HCT116 (cell line): ENCODE data around the gene SEC14L6. TPM values are rescaled to one million over a fixed set of nuclear protein-coding genes. Genes with fewer than 3 reads are reported as not detected.

Experiments used
- ATAC-seq: fragments of 200-7000 bp; cut with Tn5 transposase; 2 replicates; pipeline ENCODE4 v1.9.1; 2020; ENCODE audit warnings: mild to moderate bottlenecking, moderate library complexity
- BruUV-seq: library from RNA; stranded (reverse); fragments of 400-500 nt; replicated peaks from 2 replicates; lab custom pipeline; 2021; lab: Mats Ljungman, UMichigan
- CTCF ChIA-PET: fragments of 300-600 bp; sonication (Branson Sonifier 250); formaldehyde crosslinking; loops from one replicate; lab custom pipeline; 2021; ENCODE audit warnings: antibody characterized with exemption; lab: Charles Lee
- POLR2A ChIA-PET: fragments of 300-600, 350-600 bp; sonication (Branson Sonifier 250); formaldehyde crosslinking; loops from one replicate; lab custom pipeline; 2021; ENCODE audit warnings: antibody characterized with exemption; lab: Charles Lee
- RAD21 ChIA-PET, 2 experiments: fragments of 300-600 bp; sonication (Branson Sonifier 250); formaldehyde crosslinking; loops; one replicate each; lab custom pipeline; 2023; ENCODE audit warnings: low total read pairs in 2 of 2; ENCODE audit not compliant: uncharacterized antibody in 2 of 2, unreplicated experiment in 2 of 2, low non-redundant PET in 1 of 2; lab: Charles Lee
- DNase-seq: peaks from one replicate; pipeline ENCODE4 v3.0.0-alpha.2; 2010; ENCODE audit warnings: low read depth, low spot score
- H2AFZ ChIP-seq: fragments of 200-600 bp; shearing (Covaris generic), sonication (generic); 2 replicates; pipeline ENCODE4 v1.6.1; 2017; ENCODE audit warnings: low read depth, mixed run types, mixed read lengths, antibody characterized with exemption, low read length; ENCODE audit not compliant: poor library complexity, severe bottlenecking
- H3K27ac ChIP-seq: 2 replicates; pipeline ENCODE4 v1.5.1; 2012; ENCODE audit warnings: low read depth, low read length
- H3K27me3 ChIP-seq: fragments of 200-600 bp; sonication (generic); 2 replicates; pipeline ENCODE4 v1.6.1; 2016; ENCODE audit warnings: mixed run types, low read length, mixed read lengths; ENCODE audit not compliant: insufficient read depth
- H3K36me3 ChIP-seq, 2 experiments: fragments of 200-500 bp in 1 of 2; fragments of 200-600 bp in 1 of 2; sonication (Bioruptor generic) in 1 of 2; sonication (generic) in 1 of 2; 2 replicates each; pipeline versions ENCODE4 v1.5.1 to v1.6.1; 2014 to 2016; ENCODE audit warnings: low read length in 2 of 2, inconsistent platforms in 1 of 2, mixed read lengths in 1 of 2, mixed run types in 1 of 2; ENCODE audit not compliant: insufficient read depth in 2 of 2, control insufficient read depth in 1 of 2
- H3K4me1 ChIP-seq, 2 experiments: fragments of 200-600 bp in 1 of 2; sonication (generic) in 1 of 2; 2 replicates each; pipeline versions ENCODE4 v1.5.1 to v1.6.1; 2012 to 2017; ENCODE audit warnings: low read length in 2 of 2, inconsistent platforms in 1 of 2, mild to moderate bottlenecking in 1 of 2, mixed read lengths in 1 of 2, mixed run types in 1 of 2, moderate library complexity in 1 of 2; ENCODE audit not compliant: insufficient read depth in 2 of 2, control insufficient read depth in 1 of 2
- H3K4me2 ChIP-seq: fragments of 200-600 bp; sonication (generic); 2 replicates; pipeline ENCODE4 v1.6.1; 2017; ENCODE audit warnings: mixed run types, low read length, mixed read lengths
- H3K4me3 ChIP-seq, 2 experiments: fragments of 200-600 bp in 1 of 2; sonication (generic) in 1 of 2; replicated peaks in 1 of 2; 2 replicates each; pipeline ENCODE4 v1.5.1; 2011 to 2016; ENCODE audit warnings: low read length in 2 of 2, control low read depth in 1 of 2, low read depth in 1 of 2, mild to moderate bottlenecking in 1 of 2, mixed read lengths in 1 of 2, mixed run types in 1 of 2
- H3K79me2 ChIP-seq: fragments of 200-600 bp; sonication (generic); 2 replicates; pipeline ENCODE4 v1.6.1; 2017; ENCODE audit warnings: mild to moderate bottlenecking, mixed run types, low read length, moderate library complexity, mixed read lengths; ENCODE audit not compliant: insufficient read depth
- H3K9ac ChIP-seq: fragments of 200-600 bp; sonication (generic); 2 replicates; pipeline ENCODE4 v1.6.1; 2016; ENCODE audit warnings: low read length, mixed read lengths
- H3K9me2 ChIP-seq: fragments of 200-600 bp; sonication (generic), shearing (Covaris generic); 2 replicates; pipeline ENCODE4 v1.6.1; 2017; ENCODE audit warnings: mixed run types, mild to moderate bottlenecking, moderate library complexity; ENCODE audit not compliant: insufficient read depth
- H3K9me3 ChIP-seq, 2 experiments: fragments of 200-500 bp in 1 of 2; fragments of 200-600 bp in 1 of 2; sonication (Bioruptor generic) in 1 of 2; sonication (generic) in 1 of 2; 2 replicates each; pipeline ENCODE4 v1.6.1; 2014 to 2017; ENCODE audit warnings: low read length in 2 of 2, mixed read lengths in 2 of 2, inconsistent platforms in 1 of 2, low read depth in 1 of 2, mild to moderate bottlenecking in 1 of 2, mixed run types in 1 of 2, moderate library complexity in 1 of 2; ENCODE audit not compliant: control insufficient read depth in 1 of 2, insufficient read depth in 1 of 2
- H4K20me1 ChIP-seq: fragments of 200-600 bp; sonication (generic), shearing (Covaris generic); 2 replicates; pipeline ENCODE4 v1.6.1; 2017; ENCODE audit warnings: mixed run types, mild to moderate bottlenecking, moderate library complexity; ENCODE audit not compliant: insufficient read depth
- CEBPB ChIP-seq: IDR thresholded peaks from 2 replicates; pipeline ENCODE4 v1.6.1; 2012; ENCODE audit warnings: low read depth
- EGR1 ChIP-seq: IDR thresholded peaks from 2 replicates; pipeline ENCODE4 v1.6.1; 2012; ENCODE audit warnings: low read depth
- EZH2 ChIP-seq: fragments of 200-600 bp; sonication (generic); IDR thresholded peaks from 2 replicates; pipeline ENCODE4 v1.6.1; 2017; ENCODE audit warnings: antibody characterized with exemption, mixed run types
- FOSL1 ChIP-seq: IDR thresholded peaks from 2 replicates; pipeline ENCODE4 v1.6.1; 2012; ENCODE audit warnings: low read depth
- JUND ChIP-seq: IDR thresholded peaks from 2 replicates; pipeline ENCODE4 v1.6.1; 2012
- POLR2A ChIP-seq: IDR thresholded peaks from 2 replicates; pipeline ENCODE4 v1.7.0; 2011; ENCODE audit warnings: borderline replicate concordance; ENCODE audit not compliant: insufficient read depth, insufficient read length; ENCODE audit errors: extremely low read depth
- RAD21 ChIP-seq: IDR thresholded peaks from 2 replicates; pipeline ENCODE4 v1.6.1; 2012; ENCODE audit warnings: low read depth, mild to moderate bottlenecking
- SRF ChIP-seq: IDR thresholded peaks from 2 replicates; pipeline ENCODE4 v1.6.1; 2012; ENCODE audit warnings: low read depth
- TCF7L2 ChIP-seq: IDR thresholded peaks from 2 replicates; pipeline ENCODE4 v1.7.0; 2011; ENCODE audit warnings: borderline replicate concordance, inconsistent platforms; ENCODE audit not compliant: insufficient read depth, insufficient read length; ENCODE audit errors: extremely low read depth
- YY1 ChIP-seq: IDR thresholded peaks from 2 replicates; pipeline ENCODE4 v1.6.1; 2011; ENCODE audit warnings: low read length, low read depth, moderate library complexity, mild to moderate bottlenecking; ENCODE audit not compliant: insufficient replicate concordance; ENCODE audit errors: extremely low read depth
- ZFX ChIP-seq: fragments of 450-650 bp; IDR thresholded peaks from 2 replicates; pipeline ENCODE4 v1.6.1; 2017
- intact Hi-C: fragments of 100-400 bp; cut with micrococcal nuclease; formaldehyde crosslinking; loops from 2 replicates; pipeline ENCODE4 v1.10.0; 2022
- total RNA-seq: library from RNA; stranded (reverse); gene quantifications from one replicate; pipeline ENCODE4 v1.2.1, GENCODE V29; 2021; ENCODE audit not compliant: unreplicated experiment
- TF ChIP-seq, protein P1 (sequence below): IDR thresholded peaks from 2 replicates; pipeline ENCODE4 v1.6.1; 2012; ENCODE audit warnings: low read depth
- TF ChIP-seq, protein P2 (sequence below), 3 experiments: fragments of 200-600 bp in 1 of 3; sonication (generic) in 1 of 3; IDR thresholded peaks in 2 of 3; conservative IDR thresholded peaks in 1 of 3; 2 replicates each; pipeline ENCODE4 v1.5.1; 2012 to 2017; ENCODE audit warnings: low read depth in 2 of 3, low read length in 2 of 3, antibody characterized with exemption in 1 of 3, borderline replicate concordance in 1 of 3, control low read depth in 1 of 3, mild to moderate bottlenecking in 1 of 3, mixed read lengths in 1 of 3, mixed run types in 1 of 3, moderate library complexity in 1 of 3; ENCODE audit not compliant: insufficient read depth in 1 of 3
- TF ChIP-seq, protein P3 (sequence below): IDR thresholded peaks from 2 replicates; pipeline ENCODE4 v1.6.1; 2012

SEC14L6 gene
- total RNA-seq, 1 experiment from 2014 or later, result not detected

DNA sequence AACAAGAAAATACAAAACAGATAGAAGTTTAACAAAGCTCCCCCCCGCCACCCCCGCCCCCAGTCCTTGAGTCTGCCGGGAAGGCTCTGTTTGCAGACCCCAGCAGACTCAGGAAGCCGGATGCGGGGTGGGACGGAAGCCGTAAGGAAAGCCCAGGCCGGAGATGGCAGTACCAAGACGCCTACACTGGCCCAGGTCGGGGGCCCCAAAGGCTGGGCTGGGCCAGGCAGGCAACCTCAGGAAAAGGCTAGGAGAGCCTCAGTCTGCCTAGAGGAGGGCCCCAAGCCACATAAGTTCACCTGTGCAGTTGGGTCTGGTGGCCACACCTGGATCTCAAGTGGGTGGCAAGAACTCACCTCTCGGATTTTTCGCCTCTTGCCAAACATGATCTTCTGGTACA lies 31.9 kb upstream of the SEC14L6 start (continued):
- no peak for TF ChIP-seq SRF
- TF ChIP-seq FOSL1, result no peak
- TF ChIP-seq EGR1, result no peak
- no peak for TF ChIP-seq RAD21
- TF ChIP-seq CEBPB, result no peak
- no peak for TF ChIP-seq TCF7L2
- no peak for TF ChIP-seq YY1
- no peak for TF ChIP-seq JUND

DNA sequence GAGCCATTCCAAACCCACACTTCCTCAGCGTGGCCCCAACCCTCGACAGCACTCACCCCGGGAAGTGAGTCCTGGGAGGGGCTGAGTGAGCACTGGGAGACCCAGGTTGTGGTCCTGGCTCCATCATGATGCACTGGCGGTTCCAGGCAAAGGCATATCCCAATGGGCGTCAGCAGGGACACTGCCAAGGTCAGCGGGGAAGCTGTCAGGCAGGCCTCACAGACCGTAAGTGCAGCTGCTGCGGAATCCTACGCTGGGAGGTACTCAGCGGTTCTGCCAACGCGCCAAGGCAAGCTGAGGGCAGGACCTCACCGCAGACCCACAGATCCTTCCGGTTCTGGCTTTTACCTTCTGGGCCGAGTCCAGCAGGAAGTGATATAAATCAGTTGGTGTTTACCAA lies 29.3 kb upstream of the SEC14L6 start:
- ChIA-PET POLR2A (no interaction called here), RAD21 (no interaction called here)
- H3K9ac ChIP-seq, result no peak overlapping the region

More for the DNA sequence above, 29.3 kb upstream of the SEC14L6 start:
- BruUV-seq, result no TSS peak
- CTCF ChIA-PET, result no interaction called here
- intact Hi-C loops, result no loop called here
- no peak overlapping the region for H2AFZ ChIP-seq
- TF ChIP-seq FOSL1 (no peak), RAD21 (no peak), POLR2A (no peak), CEBPB (no peak), EZH2 (no peak), TCF7L2 (no peak), ZFX (no peak)
- TF ChIP-seq, protein P1, sequence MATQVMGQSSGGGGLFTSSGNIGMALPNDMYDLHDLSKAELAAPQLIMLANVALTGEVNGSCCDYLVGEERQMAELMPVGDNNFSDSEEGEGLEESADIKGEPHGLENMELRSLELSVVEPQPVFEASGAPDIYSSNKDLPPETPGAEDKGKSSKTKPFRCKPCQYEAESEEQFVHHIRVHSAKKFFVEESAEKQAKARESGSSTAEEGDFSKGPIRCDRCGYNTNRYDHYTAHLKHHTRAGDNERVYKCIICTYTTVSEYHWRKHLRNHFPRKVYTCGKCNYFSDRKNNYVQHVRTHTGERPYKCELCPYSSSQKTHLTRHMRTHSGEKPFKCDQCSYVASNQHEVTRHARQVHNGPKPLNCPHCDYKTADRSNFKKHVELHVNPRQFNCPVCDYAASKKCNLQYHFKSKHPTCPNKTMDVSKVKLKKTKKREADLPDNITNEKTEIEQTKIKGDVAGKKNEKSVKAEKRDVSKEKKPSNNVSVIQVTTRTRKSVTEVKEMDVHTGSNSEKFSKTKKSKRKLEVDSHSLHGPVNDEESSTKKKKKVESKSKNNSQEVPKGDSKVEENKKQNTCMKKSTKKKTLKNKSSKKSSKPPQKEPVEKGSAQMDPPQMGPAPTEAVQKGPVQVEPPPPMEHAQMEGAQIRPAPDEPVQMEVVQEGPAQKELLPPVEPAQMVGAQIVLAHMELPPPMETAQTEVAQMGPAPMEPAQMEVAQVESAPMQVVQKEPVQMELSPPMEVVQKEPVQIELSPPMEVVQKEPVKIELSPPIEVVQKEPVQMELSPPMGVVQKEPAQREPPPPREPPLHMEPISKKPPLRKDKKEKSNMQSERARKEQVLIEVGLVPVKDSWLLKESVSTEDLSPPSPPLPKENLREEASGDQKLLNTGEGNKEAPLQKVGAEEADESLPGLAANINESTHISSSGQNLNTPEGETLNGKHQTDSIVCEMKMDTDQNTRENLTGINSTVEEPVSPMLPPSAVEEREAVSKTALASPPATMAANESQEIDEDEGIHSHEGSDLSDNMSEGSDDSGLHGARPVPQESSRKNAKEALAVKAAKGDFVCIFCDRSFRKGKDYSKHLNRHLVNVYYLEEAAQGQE, result no peak
- TF ChIP-seq, protein P2, sequence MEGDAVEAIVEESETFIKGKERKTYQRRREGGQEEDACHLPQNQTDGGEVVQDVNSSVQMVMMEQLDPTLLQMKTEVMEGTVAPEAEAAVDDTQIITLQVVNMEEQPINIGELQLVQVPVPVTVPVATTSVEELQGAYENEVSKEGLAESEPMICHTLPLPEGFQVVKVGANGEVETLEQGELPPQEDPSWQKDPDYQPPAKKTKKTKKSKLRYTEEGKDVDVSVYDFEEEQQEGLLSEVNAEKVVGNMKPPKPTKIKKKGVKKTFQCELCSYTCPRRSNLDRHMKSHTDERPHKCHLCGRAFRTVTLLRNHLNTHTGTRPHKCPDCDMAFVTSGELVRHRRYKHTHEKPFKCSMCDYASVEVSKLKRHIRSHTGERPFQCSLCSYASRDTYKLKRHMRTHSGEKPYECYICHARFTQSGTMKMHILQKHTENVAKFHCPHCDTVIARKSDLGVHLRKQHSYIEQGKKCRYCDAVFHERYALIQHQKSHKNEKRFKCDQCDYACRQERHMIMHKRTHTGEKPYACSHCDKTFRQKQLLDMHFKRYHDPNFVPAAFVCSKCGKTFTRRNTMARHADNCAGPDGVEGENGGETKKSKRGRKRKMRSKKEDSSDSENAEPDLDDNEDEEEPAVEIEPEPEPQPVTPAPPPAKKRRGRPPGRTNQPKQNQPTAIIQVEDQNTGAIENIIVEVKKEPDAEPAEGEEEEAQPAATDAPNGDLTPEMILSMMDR (IDR thresholded peaks at IDR 0.05 in 2 of 3, conservative IDR thresholded peaks at IDR 0.05 in 1 of 3; ENCODE audit: borderline replicate concordance in 1 of 3, insufficient read depth in 1 of 3, low read depth in 2 of 3, low read length in 2 of 3), result no peak
- TF ChIP-seq, protein P3, sequence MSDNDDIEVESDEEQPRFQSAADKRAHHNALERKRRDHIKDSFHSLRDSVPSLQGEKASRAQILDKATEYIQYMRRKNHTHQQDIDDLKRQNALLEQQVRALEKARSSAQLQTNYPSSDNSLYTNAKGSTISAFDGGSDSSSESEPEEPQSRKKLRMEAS, result no peak
- no peaks in the 10 kb centered on the region for H3K9me3 ChIP-seq
- H3K9me2 ChIP-seq, result no peaks in the 10 kb centered on the region
- no peak for ATAC-seq
- H3K4me3 ChIP-seq, result no peak overlapping the region
- DNase-seq, result no peak
- peaks cover 33 to 48% of the 10 kb centered on the region in 2 experiments; a peak in 3 of 4 replicates for H3K36me3 ChIP-seq
- H3K4me1 ChIP-seq, result peaks cover 6 to 22% of the 10 kb centered on the region in 2 experiments; a peak in 3 of 4 replicates
- H3K4me2 ChIP-seq, result no peak overlapping the region
- H3K27me3 ChIP-seq, result no peaks in the 10 kb centered on the region
- H3K79me2 ChIP-seq, result no peaks in the 10 kb centered on the region
- no peak overlapping the region for H3K27ac ChIP-seq
- H4K20me1 ChIP-seq, result no peaks in the 10 kb centered on the region
